ENCODE data around the gene NUMA1. TPM values are rescaled to one million over a fixed set of nuclear protein-coding genes. Genes with fewer than 3 reads are reported as not detected.

The NUMA1 gene
- total RNA-seq, 1 donor from 2014 or later, result 247 TPM

- peaks cover 33% of the 10 kb centered on the region for H3K4me1 Mint-ChIP-seq (ENCODE audit: unreplicated experiment)
- H3K27me3 Mint-ChIP-seq (ENCODE audit: unreplicated experiment), result no peaks in the 10 kb centered on the region
- no peak overlapping the region for H3K4me3 Mint-ChIP-seq (ENCODE audit: unreplicated experiment)
- H3K27ac Mint-ChIP-seq (ENCODE audit: unreplicated experiment), result no peak overlapping the region
- H3K9me3 Mint-ChIP-seq (ENCODE audit: unreplicated experiment), result no peaks in the 10 kb centered on the region
- peaks cover 22% of the 10 kb centered on the region for H3K36me3 Mint-ChIP-seq (ENCODE audit: unreplicated experiment)
- no peak for TF ChIP-seq CTCF (IDR thresholded peaks at IDR 0.05)
- no peak for DNase-seq (ENCODE audit: extremely low spot score, unreplicated experiment)
Measured at GRCh38 chr11:72100462-72100861, 20.1 kb upstream of the NUMA1 start.

GRCh38 chr11:72100009-72100408 is 19.7 kb upstream of the NUMA1 start:
- Mint-ChIP-seq H3K27ac (ENCODE audit: unreplicated experiment) (no peak overlapping the region), H3K9me3 (ENCODE audit: unreplicated experiment) (no peaks in the 10 kb centered on the region), H3K4me1 (ENCODE audit: unreplicated experiment) (peaks cover 33% of the 10 kb centered on the region), H3K4me3 (ENCODE audit: unreplicated experiment) (no peak overlapping the region), H3K27me3 (ENCODE audit: unreplicated experiment) (no peaks in the 10 kb centered on the region), H3K36me3 (ENCODE audit: unreplicated experiment) (peaks cover 22% of the 10 kb centered on the region)
- no peak for DNase-seq (ENCODE audit: extremely low spot score, unreplicated experiment)
- no peak for TF ChIP-seq CTCF (IDR thresholded peaks at IDR 0.05)

- DNase-seq (ENCODE audit: extremely low spot score, unreplicated experiment), result no peak
- Mint-ChIP-seq H3K9me3 (ENCODE audit: unreplicated experiment) (no peaks in the 10 kb centered on the region), H3K4me3 (ENCODE audit: unreplicated experiment) (no peak overlapping the region), H3K27ac (ENCODE audit: unreplicated experiment) (no peak overlapping the region), H3K27me3 (ENCODE audit: unreplicated experiment) (no peaks in the 10 kb centered on the region), H3K4me1 (ENCODE audit: unreplicated experiment) (peaks cover 28% of the 10 kb centered on the region), H3K36me3 (ENCODE audit: unreplicated experiment) (peaks cover 22% of the 10 kb centered on the region)
- no peak for TF ChIP-seq CTCF (IDR thresholded peaks at IDR 0.05)
Measured at GRCh38 chr11:72098741-72099140, 18.4 kb upstream of the NUMA1 start.

- H3K36me3 Mint-ChIP-seq (ENCODE audit: unreplicated experiment), result peaks cover 3% of the 10 kb centered on the region
- no peak overlapping the region for H3K4me3 Mint-ChIP-seq (ENCODE audit: unreplicated experiment)
- peak; percentile 80 for TF ChIP-seq CTCF (IDR thresholded peaks at IDR 0.05)
- no peaks in the 10 kb centered on the region for H3K27me3 Mint-ChIP-seq (ENCODE audit: unreplicated experiment)
- no peak for DNase-seq (ENCODE audit: extremely low spot score, unreplicated experiment)
- no peaks in the 10 kb centered on the region for H3K4me1 Mint-ChIP-seq (ENCODE audit: unreplicated experiment)
- H3K27ac Mint-ChIP-seq (ENCODE audit: unreplicated experiment), result peak overlapping the region; percentile 31
- no peaks in the 10 kb centered on the region for H3K9me3 Mint-ChIP-seq (ENCODE audit: unreplicated experiment)
Measured at GRCh38 chr11:72091292-72091691, 10.9 kb upstream of the NUMA1 start.

GRCh38 chr11:72088076-72088808 is 7.9 kb upstream of the NUMA1 start:
- Mint-ChIP-seq H3K36me3 (ENCODE audit: unreplicated experiment) (peaks cover 7% of the 10 kb centered on the region), H3K4me1 (ENCODE audit: unreplicated experiment) (no peaks in the 10 kb centered on the region), H3K9me3 (ENCODE audit: unreplicated experiment) (no peaks in the 10 kb centered on the region), H3K4me3 (ENCODE audit: unreplicated experiment) (no peak overlapping the region), H3K27ac (ENCODE audit: unreplicated experiment) (no peak overlapping the region), H3K27me3 (ENCODE audit: unreplicated experiment) (no peaks in the 10 kb centered on the region)
- no peak for DNase-seq (ENCODE audit: extremely low spot score, unreplicated experiment)
- TF ChIP-seq CTCF (IDR thresholded peaks at IDR 0.05), result no peak
